IMR-90 (cell line): Measurements from ENCODE around the gene NDUFS5. TPM values are rescaled to one million over a fixed set of nuclear protein-coding genes. Genes with fewer than 3 reads are reported as not detected.
"Not testable (repeated sequence)": the region's sequence is repeated elsewhere in the genome, so short reads cannot be mapped to it uniquely, and the experiment has no call there.

Source experiments
- ATAC-seq: fragments of 200-7000 bp; cut with Tn5 transposase; 2 replicates; pipeline ENCODE4 v1.9.1; 2020; ENCODE audit warnings: low read depth, mild to moderate bottlenecking, moderate library complexity
- BruUV-seq: library from RNA; stranded (reverse); fragments of 400-500 nt; replicated peaks from 2 replicates; lab custom pipeline; 2021; lab: Mats Ljungman, UMichigan
- CTCF ChIA-PET: fragments of 300-600 bp; formaldehyde crosslinking; extraction: SDS; loops from one replicate; lab custom pipeline; 2021; ENCODE audit warnings: antibody characterized with exemption; lab: Yijun Ruan, JAX
- POLR2A ChIA-PET: fragments of 300-600 bp; sonication (Branson Sonifier 250); formaldehyde crosslinking; loops from one replicate; lab custom pipeline; 2022; ENCODE audit warnings: antibody characterized with exemption; ENCODE audit not compliant: unreplicated experiment; lab: Charles Lee
- DNase-seq: peaks from one replicate; pipeline ENCODE4 v3.0.0; 2013
- H2AFZ ChIP-seq: replicated peaks from 2 replicates; pipeline ENCODE3; 2013; ENCODE audit warnings: low read length, mild to moderate bottlenecking; ENCODE audit not compliant: poor library complexity
- H2AK5ac ChIP-seq: 2 replicates; pipeline ENCODE4 v1.6.1; 2013; ENCODE audit warnings: low read depth, low read length, inconsistent platforms
- H2AK9ac ChIP-seq: replicated peaks from 2 replicates; pipeline ENCODE3; 2013; ENCODE audit warnings: mild to moderate bottlenecking, low read depth, low read length, moderate library complexity; ENCODE audit not compliant: poor library complexity
- H2BK120ac ChIP-seq: 2 replicates; pipeline ENCODE4 v1.6.1; 2013; ENCODE audit warnings: low read depth, low read length, inconsistent platforms
- H2BK15ac ChIP-seq: 3 replicates; pipeline ENCODE4 v1.6.1; 2013; ENCODE audit warnings: low read depth, low read length, inconsistent platforms
- H2BK20ac ChIP-seq: 2 replicates; pipeline ENCODE4 v1.6.1; 2013; ENCODE audit warnings: low read depth, mild to moderate bottlenecking, inconsistent platforms, low read length, moderate library complexity
- H2BK5ac ChIP-seq: 2 replicates; pipeline ENCODE4 v1.6.1; 2013; ENCODE audit warnings: mild to moderate bottlenecking, low read depth, low read length, inconsistent platforms; ENCODE audit not compliant: poor library complexity, severe bottlenecking
- H3K14ac ChIP-seq: replicated peaks from 2 replicates; pipeline ENCODE4 v1.6.1; 2013; ENCODE audit warnings: low read depth, low read length, inconsistent platforms
- H3K18ac ChIP-seq: 2 replicates; pipeline ENCODE4 v1.6.1; 2013; ENCODE audit warnings: low read depth, low read length, control low read depth
- H3K23ac ChIP-seq: 2 replicates; pipeline ENCODE4 v1.6.1; 2013; ENCODE audit warnings: low read depth, low read length, inconsistent platforms
- H3K27ac ChIP-seq: 2 replicates; pipeline ENCODE4 v1.5.1; 2013; ENCODE audit warnings: mild to moderate bottlenecking, control low read depth, low read length; ENCODE audit not compliant: insufficient read depth
- H3K27me3 ChIP-seq: 2 replicates; pipeline ENCODE4 v1.6.1; 2013; ENCODE audit warnings: low read length; ENCODE audit not compliant: control insufficient read depth, insufficient read depth
- H3K36me3 ChIP-seq: 2 replicates; pipeline ENCODE4 v1.6.1; 2013; ENCODE audit warnings: low read length, mixed read lengths; ENCODE audit not compliant: control insufficient read depth, insufficient read depth
- H3K4ac ChIP-seq: 2 replicates; pipeline ENCODE4 v1.6.1; 2013; ENCODE audit warnings: low read depth, low read length, inconsistent platforms
- H3K4me1 ChIP-seq: 2 replicates; pipeline ENCODE4 v1.6.1; 2013; ENCODE audit warnings: low read length, mixed read lengths; ENCODE audit not compliant: control insufficient read depth, insufficient read depth
- H3K4me2 ChIP-seq: 2 replicates; pipeline ENCODE4 v1.6.1; 2013; ENCODE audit warnings: low read depth, mild to moderate bottlenecking, control low read depth, low read length, moderate library complexity
- H3K4me3 ChIP-seq: 2 replicates; pipeline ENCODE4 v1.5.1; 2013; ENCODE audit warnings: low read depth, mild to moderate bottlenecking, control low read depth, low read length, moderate library complexity; ENCODE audit not compliant: insufficient read depth
- H3K56ac ChIP-seq: 2 replicates; pipeline ENCODE4 v1.6.1; 2013; ENCODE audit warnings: low read length, inconsistent platforms; ENCODE audit not compliant: insufficient read depth; ENCODE audit errors: extremely low read depth
- H3K79me1 ChIP-seq, 2 experiments: 2 replicates each; pipeline ENCODE4 v1.6.1; 2013; ENCODE audit warnings: low read length in 2 of 2, inconsistent platforms in 1 of 2, low read depth in 1 of 2
- H3K9ac ChIP-seq: 2 replicates; pipeline ENCODE4 v1.6.1; 2013; ENCODE audit warnings: low read depth, low read length, control low read depth
- H3K9me1 ChIP-seq: 2 replicates; pipeline ENCODE4 v1.6.1; 2013; ENCODE audit warnings: low read length, inconsistent platforms; ENCODE audit not compliant: insufficient read depth
- H3K9me3 ChIP-seq: 2 replicates; pipeline ENCODE4 v1.6.1; 2013; ENCODE audit warnings: low read length; ENCODE audit not compliant: control insufficient read depth, insufficient read depth
- H4K20me1 ChIP-seq: 2 replicates; pipeline ENCODE4 v1.6.1; 2013; ENCODE audit warnings: low read length, inconsistent platforms; ENCODE audit not compliant: insufficient read depth
- H4K5ac ChIP-seq: 2 replicates; pipeline ENCODE4 v1.6.1; 2013; ENCODE audit warnings: mild to moderate bottlenecking, low read depth, low read length, control low read depth
- H4K8ac ChIP-seq, 2 experiments: 2 replicates each; pipeline ENCODE4 v1.6.1; 2013; ENCODE audit warnings: low read depth in 2 of 2, low read length in 2 of 2, control low read depth in 1 of 2, inconsistent platforms in 1 of 2
- H4K91ac ChIP-seq: 2 replicates; pipeline ENCODE4 v1.6.1; 2013; ENCODE audit warnings: low read depth, low read length, inconsistent platforms; ENCODE audit not compliant: insufficient read depth
- USF2 ChIP-seq: fragments of 150-350 bp; IDR thresholded peaks from 2 replicates; pipeline ENCODE4 v1.6.1; 2017; ENCODE audit warnings: mild to moderate bottlenecking, antibody characterized with exemption, low read length, low read depth
- WGBS, 2 experiments: methylation state at CpG; one replicate each; pipeline versions ENCODE4 v1.1.5 to v1.1.7; 2013; ENCODE audit warnings: missing lambda C conversion rate in 2 of 2; ENCODE audit not compliant: insufficient read length in 1 of 2; ENCODE audit errors: extremely low coverage in 2 of 2; 5-methylcytosine and 5-hydroxymethylcytosine counted together
- dilution Hi-C: fragments of 300-500 bp; cut with HindIII; formaldehyde crosslinking; loops from one replicate; pipeline ENCODE4 v1.14.3; 2018; ENCODE audit warnings: low sequenced_read_pairs; ENCODE audit not compliant: unreplicated experiment
- in situ Hi-C: fragments of 300-500 bp; cut with MboI; formaldehyde crosslinking; loops from 3 replicates; pipeline ENCODE4 v1.14.3; 2019; ENCODE audit warnings: low sequenced_read_pairs, inconsistent platforms, mixed read lengths
- intact Hi-C: fragments of 100-400 bp; cut with micrococcal nuclease; formaldehyde crosslinking; loops from 2 replicates; pipeline ENCODE4 v1.10.0; 2022
- polyA plus RNA-seq, 3 experiments: library from polyadenylated mRNA; depleted of rRNA; stranded (reverse); fragments of >200 nt; gene quantifications; 2 replicates each; pipeline ENCODE4 v1.2.3, GENCODE V29; 2012; ENCODE audit warnings: low replicate concordance in 1 of 3
- total RNA-seq: library from RNA; depleted of rRNA; stranded (reverse); fragments of >200 nt; gene quantifications from 2 replicates; pipeline ENCODE4 v1.2.3, GENCODE V29; 2012

The NDUFS5 gene
- total and polyA plus RNA-seq, 2 of the 4 experiments (the other 2 are of a cell fraction) = 645 to 1,092 TPM

GRCh38 chr1:39006726-39007645 lies 19.2 kb upstream of the NDUFS5 start (continued):
- TF ChIP-seq USF2 = no peak

- H4K91ac ChIP-seq, ATAC-seq, intact Hi-C loops, H3K23ac ChIP-seq, H4K20me1 ChIP-seq, H3K27me3 ChIP-seq, H2BK5ac ChIP-seq, H2BK120ac ChIP-seq, H3K18ac ChIP-seq, H2BK20ac ChIP-seq, H2AFZ ChIP-seq, H2BK15ac ChIP-seq, H4K5ac ChIP-seq, POLR2A ChIA-PET, H3K56ac ChIP-seq, H3K27ac ChIP-seq, H3K4me3 ChIP-seq, H3K9ac ChIP-seq, DNase-seq, H3K4me2 ChIP-seq, H3K14ac ChIP-seq, H3K9me1 ChIP-seq, H3K4me1 ChIP-seq, H3K4ac ChIP-seq, H2AK9ac ChIP-seq, H3K79me1 ChIP-seq, H3K9me3 ChIP-seq, H4K8ac ChIP-seq, H2AK5ac ChIP-seq, BruUV-seq, CTCF ChIA-PET, dilution Hi-C loops: not testable (repeated sequence)
- WGBS, 2 experiments = no CpG with 5 or more reads among the region's 8 CpGs
- H3K36me3 ChIP-seq = peaks cover 16% of the 10 kb centered on the region
- in situ Hi-C loops = loop anchor here (25.0 kb wide), 1 partner anchor 1003 kb away; the partner anchor contains the start of genes FHL3 and UTP11
These were observed 11.2 kb upstream of the NDUFS5 start for GRCh38 chr1:39014956-39015355.
